ENCODE results near the gene PTPRG. TPM values are rescaled to one million over a fixed set of nuclear protein-coding genes. Genes with fewer than 3 reads are reported as not detected.

PTPRG gene
- total RNA-seq, 1 donor from 2014 or later, result 39.6 TPM

- Mint-ChIP-seq H3K4me3 (ENCODE audit: unreplicated experiment) (no peak overlapping the region), H3K27ac (ENCODE audit: unreplicated experiment) (no peak overlapping the region), H3K27me3 (ENCODE audit: low read depth, unreplicated experiment) (no peaks in the 10 kb centered on the region), H3K4me1 (ENCODE audit: low read depth, unreplicated experiment) (peaks cover 16% of the 10 kb centered on the region), H3K36me3 (ENCODE audit: low read depth, unreplicated experiment) (no peaks in the 10 kb centered on the region), H3K9me3 (ENCODE audit: unreplicated experiment) (no peaks in the 10 kb centered on the region)
- Histone ChIP-seq H3K27ac (ENCODE audit: low read depth, low read length) (no peak overlapping the region), H3K4me1 (ENCODE audit: insufficient read depth, low read length) (peaks cover 5% of the 10 kb centered on the region), H2AFZ (ENCODE audit: low read depth, low read length) (no peak overlapping the region), H3K4me3 (ENCODE audit: insufficient read depth, low read depth, low read length) (no peak overlapping the region), H3K27me3 (ENCODE audit: insufficient read depth, low read length) (no peaks in the 10 kb centered on the region), H3K9ac (ENCODE audit: low read length) (no peak overlapping the region), H3K79me2 (ENCODE audit: insufficient read depth, low read length) (peaks cover 3% of the 10 kb centered on the region), H3K36me3 (ENCODE audit: insufficient read depth, low read length) (no peaks in the 10 kb centered on the region), H4K20me1 (ENCODE audit: insufficient read depth, low read length) (peaks cover 11% of the 10 kb centered on the region), H3K9me3 (ENCODE audit: insufficient read depth, low read depth, low read length) (no peaks in the 10 kb centered on the region), H3K4me2 (ENCODE audit: low read length) (no peak overlapping the region)
- no peak for DNase-seq (ENCODE audit: low read depth)
- no peak for TF ChIP-seq CTCF (IDR thresholded peaks at IDR 0.05; ENCODE audit: insufficient read depth, low read depth, low read length)
- TF ChIP-seq EZH2 (IDR thresholded peaks at IDR 0.05; ENCODE audit: insufficient read depth, low read length), result no peak
- FAIRE-seq, result no peak
These were observed 261.2 kb downstream of the PTPRG start for GRCh38 chr3:61822588-61822987.

GRCh38 chr3:61824553-61825135, 263.3 kb downstream of the PTPRG start:
- no peak for DNase-seq (ENCODE audit: low read depth)
- no peak overlapping the region for H3K27ac Mint-ChIP-seq (ENCODE audit: unreplicated experiment)
- H3K4me2 ChIP-seq (ENCODE audit: low read length), result no peak overlapping the region
- peaks cover 5% of the 10 kb centered on the region for H3K4me1 ChIP-seq (ENCODE audit: insufficient read depth, low read length)
- no peak overlapping the region for H3K4me3 ChIP-seq (ENCODE audit: insufficient read depth, low read depth, low read length)
- H3K9ac ChIP-seq (ENCODE audit: low read length), result no peak overlapping the region
- H3K36me3 Mint-ChIP-seq (ENCODE audit: low read depth, unreplicated experiment), result no peaks in the 10 kb centered on the region
- no peaks in the 10 kb centered on the region for H3K9me3 Mint-ChIP-seq (ENCODE audit: unreplicated experiment)
- no peaks in the 10 kb centered on the region for H3K27me3 ChIP-seq (ENCODE audit: insufficient read depth, low read length)
- TF ChIP-seq EZH2 (IDR thresholded peaks at IDR 0.05; ENCODE audit: insufficient read depth, low read length) (no peak), CTCF (IDR thresholded peaks at IDR 0.05; ENCODE audit: insufficient read depth, low read depth, low read length) (no peak)
- FAIRE-seq, result no peak
- H3K9me3 ChIP-seq (ENCODE audit: insufficient read depth, low read depth, low read length), result no peaks in the 10 kb centered on the region
- peaks cover 18% of the 10 kb centered on the region for H3K4me1 Mint-ChIP-seq (ENCODE audit: low read depth, unreplicated experiment)
- H3K27ac ChIP-seq (ENCODE audit: low read depth, low read length), result no peak overlapping the region
- peaks cover 3% of the 10 kb centered on the region for H3K79me2 ChIP-seq (ENCODE audit: insufficient read depth, low read length)
- no peaks in the 10 kb centered on the region for H3K36me3 ChIP-seq (ENCODE audit: insufficient read depth, low read length)
- H3K4me3 Mint-ChIP-seq (ENCODE audit: unreplicated experiment), result no peak overlapping the region
- H2AFZ ChIP-seq (ENCODE audit: low read depth, low read length), result no peak overlapping the region
- peaks cover 20% of the 10 kb centered on the region for H4K20me1 ChIP-seq (ENCODE audit: insufficient read depth, low read length)
- H3K27me3 Mint-ChIP-seq (ENCODE audit: low read depth, unreplicated experiment), result no peaks in the 10 kb centered on the region

GRCh38 chr3:61826161-61826560, 264.8 kb downstream of the PTPRG start:
- Histone ChIP-seq H3K4me1 (ENCODE audit: insufficient read depth, low read length) (no peaks in the 10 kb centered on the region), H2AFZ (ENCODE audit: low read depth, low read length) (no peak overlapping the region), H3K36me3 (ENCODE audit: insufficient read depth, low read length) (no peaks in the 10 kb centered on the region), H3K4me2 (ENCODE audit: low read length) (no peak overlapping the region), H4K20me1 (ENCODE audit: insufficient read depth, low read length) (peaks cover 22% of the 10 kb centered on the region), H3K27ac (ENCODE audit: low read depth, low read length) (no peak overlapping the region), H3K4me3 (ENCODE audit: insufficient read depth, low read depth, low read length) (no peak overlapping the region), H3K9me3 (ENCODE audit: insufficient read depth, low read depth, low read length) (no peaks in the 10 kb centered on the region), H3K79me2 (ENCODE audit: insufficient read depth, low read length) (no peaks in the 10 kb centered on the region), H3K9ac (ENCODE audit: low read length) (no peak overlapping the region), H3K27me3 (ENCODE audit: insufficient read depth, low read length) (no peaks in the 10 kb centered on the region)
- no peak for FAIRE-seq
- Mint-ChIP-seq H3K4me1 (ENCODE audit: low read depth, unreplicated experiment) (peaks cover 17% of the 10 kb centered on the region), H3K4me3 (ENCODE audit: unreplicated experiment) (no peak overlapping the region), H3K36me3 (ENCODE audit: low read depth, unreplicated experiment) (no peaks in the 10 kb centered on the region), H3K27me3 (ENCODE audit: low read depth, unreplicated experiment) (no peaks in the 10 kb centered on the region), H3K27ac (ENCODE audit: unreplicated experiment) (no peak overlapping the region), H3K9me3 (ENCODE audit: unreplicated experiment) (no peaks in the 10 kb centered on the region)
- no peak for DNase-seq (ENCODE audit: low read depth)
- TF ChIP-seq EZH2 (IDR thresholded peaks at IDR 0.05; ENCODE audit: insufficient read depth, low read length) (no peak), CTCF (IDR thresholded peaks at IDR 0.05; ENCODE audit: insufficient read depth, low read depth, low read length) (no peak)
